SKM-1 treated with dmso at 0.1 percent for 144 hours (cell line): ENCODE results near the gene CCDC186.
"Not testable (repeated sequence)": the region's sequence is repeated elsewhere in the genome, so short reads cannot be mapped to it uniquely, and the experiment has no call there.

Source experiments
- DNase-seq: peaks from one replicate; lab custom pipeline; 2025; ENCODE audit not compliant: unreplicated experiment; lab: John Stamatoyannopoulos, UW

CCDC186 gene

GRCh38 chr10:114174695-114175188 lies 739 bp upstream of the CCDC186 start:
- DNase-seq = peak; percentile 86

GRCh38 chr10:114173603-114173920 lies 441 bp downstream of the CCDC186 start:
- no peak for DNase-seq

- DNase-seq = no peak
These were observed 1.0 kb downstream of the CCDC186 start for GRCh38 chr10:114172776-114173602.

- no peak for DNase-seq
These were observed 1.8 kb downstream of the CCDC186 start for GRCh38 chr10:114172216-114172615.

- DNase-seq = no peak
These were observed 5.5 kb downstream of the CCDC186 start for GRCh38 chr10:114168450-114169009.

- DNase-seq = no peak
These were observed 6.0 kb downstream of the CCDC186 start for GRCh38 chr10:114167985-114168384.

GRCh38 chr10:114166494-114166893 lies 7.5 kb downstream of the CCDC186 start:
- no peak for DNase-seq

GRCh38 chr10:114166043-114166442 lies 8.0 kb downstream of the CCDC186 start:
- DNase-seq = no peak

- no peak for DNase-seq
These were observed 10.9 kb downstream of the CCDC186 start for GRCh38 chr10:114163062-114163461.

GRCh38 chr10:114157912-114158311 lies 16.1 kb downstream of the CCDC186 start:
- no peak for DNase-seq

- DNase-seq = no peak
These were observed 22.1 kb downstream of the CCDC186 start for GRCh38 chr10:114151892-114152291.

- no peak for DNase-seq
These were observed 22.5 kb downstream of the CCDC186 start for GRCh38 chr10:114151486-114151885.

- DNase-seq = not testable (repeated sequence)
These were observed 24.5 kb downstream of the CCDC186 start for GRCh38 chr10:114149476-114149875.

- DNase-seq = no peak
These were observed 30.8 kb downstream of the CCDC186 start for GRCh38 chr10:114143160-114143559.

GRCh38 chr10:114142018-114142417 lies 32.0 kb downstream of the CCDC186 start:
- no peak for DNase-seq

GRCh38 chr10:114140827-114141226 lies 33.2 kb downstream of the CCDC186 start:
- not testable (repeated sequence) for DNase-seq

GRCh38 chr10:114140036-114140435 lies 34.0 kb downstream of the CCDC186 start:
- DNase-seq = no peak

GRCh38 chr10:114138581-114138980 lies 35.4 kb downstream of the CCDC186 start:
- no peak for DNase-seq

- DNase-seq = no peak
These were observed 38.5 kb downstream of the CCDC186 start for GRCh38 chr10:114135476-114135875.

GRCh38 chr10:114131094-114131493 lies 42.9 kb downstream of the CCDC186 start:
- DNase-seq = peak; percentile 82

GRCh38 chr10:114121031-114121430 lies 53.0 kb downstream of the CCDC186 start:
- no peak for DNase-seq

GRCh38 chr10:114118514-114118913 lies 55.5 kb downstream of the CCDC186 start:
- DNase-seq = no peak

GRCh38 chr10:114117728-114118127 lies 56.3 kb downstream of the CCDC186 start:
- no peak for DNase-seq
